Measurements from ENCODE around the gene CDC42BPA.
"Not testable (repeated sequence)": the region's sequence is repeated elsewhere in the genome, so short reads cannot be mapped to it uniquely, and the experiment has no call there.

Gene CDC42BPA

DNA sequence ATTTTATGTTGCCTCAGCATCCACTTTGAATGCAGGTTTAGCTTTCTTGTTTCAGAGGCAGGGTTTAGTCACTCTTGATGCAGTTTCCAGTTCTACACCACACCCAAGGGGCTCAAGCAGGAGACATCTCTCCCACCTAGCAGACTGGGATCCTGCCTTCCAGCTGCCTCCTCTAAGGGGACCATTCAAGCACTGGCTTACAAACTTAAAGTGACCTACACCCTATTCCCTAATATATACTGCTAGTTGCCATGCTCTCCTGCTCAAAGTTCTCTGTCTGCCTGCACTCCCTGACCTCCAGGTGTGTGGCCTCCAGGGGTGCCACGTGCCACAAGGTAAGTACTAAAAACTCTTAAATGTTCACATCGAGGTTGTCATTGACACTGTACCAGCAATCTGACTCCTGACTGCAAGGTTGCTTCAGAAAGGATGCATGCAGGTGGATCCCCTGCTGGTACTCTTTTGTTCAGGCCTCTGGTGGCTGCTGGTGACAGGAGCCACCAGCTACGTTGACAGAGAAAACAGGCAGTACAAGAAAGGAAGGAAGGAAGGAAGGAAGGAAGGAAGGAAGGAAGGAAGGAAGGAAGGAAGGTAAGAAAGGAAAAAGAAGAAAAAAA, 192.3 kb downstream of the CDC42BPA start:
- DNase-seq = no peak

DNA sequence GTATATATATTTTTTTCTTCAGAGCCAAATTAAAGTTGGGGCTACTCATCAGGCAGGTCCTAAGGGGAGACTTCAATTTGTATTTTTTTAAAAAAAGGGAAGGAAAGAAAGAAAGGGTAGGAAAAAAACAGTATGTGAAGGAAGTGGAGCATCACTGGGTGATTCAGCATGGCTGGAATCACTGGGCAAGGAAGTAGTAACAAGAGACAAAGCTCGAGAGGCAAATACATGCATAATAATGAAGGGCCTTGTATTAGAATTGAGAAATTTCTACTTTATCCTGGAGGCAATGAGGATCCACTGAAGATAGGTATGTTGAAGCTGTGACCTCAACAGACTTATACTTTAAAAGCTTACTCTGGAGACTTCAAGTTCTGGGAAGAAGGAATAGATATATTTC, 193.8 kb downstream of the CDC42BPA start:
- no peak for DNase-seq

DNA sequence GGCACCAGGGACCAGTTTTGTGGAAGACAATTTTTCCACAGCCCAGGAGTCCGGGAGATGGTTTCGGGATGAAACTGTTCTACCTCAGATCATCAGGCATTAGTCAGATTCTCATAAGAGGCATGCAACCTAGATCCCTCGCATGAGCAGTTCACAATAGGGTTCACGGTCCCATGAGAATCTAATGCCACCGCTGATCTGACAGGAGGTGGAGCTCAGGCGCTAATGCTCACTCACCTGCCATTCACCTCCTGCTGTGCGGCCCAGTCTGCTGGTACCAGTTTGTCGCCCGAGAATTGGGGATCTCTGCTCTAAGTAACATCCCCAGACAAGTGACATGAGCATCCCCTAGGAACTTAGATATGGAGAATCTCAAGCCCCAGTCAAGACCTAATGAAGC, 197.5 kb downstream of the CDC42BPA start:
- no peak for DNase-seq

DNA sequence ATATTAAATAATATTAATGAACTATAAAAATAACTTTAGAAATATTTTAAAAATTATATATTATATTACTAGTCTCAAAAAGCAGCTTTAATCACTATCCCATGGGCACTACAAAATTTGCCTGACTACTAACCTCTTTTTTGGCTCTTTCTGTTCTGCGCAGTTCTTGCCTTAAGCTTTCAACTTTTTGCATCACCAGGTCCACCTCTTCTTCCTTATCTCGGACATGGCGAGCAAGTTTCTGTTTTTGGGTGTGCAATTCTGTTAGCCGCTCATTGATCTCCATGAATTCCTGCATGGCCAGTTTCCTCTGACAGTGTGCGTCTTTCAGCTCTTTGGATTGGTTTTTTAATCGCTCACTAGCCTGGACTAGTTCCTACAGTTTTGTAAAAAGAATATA, 205.8 kb downstream of the CDC42BPA start:
- no peak for DNase-seq

DNA sequence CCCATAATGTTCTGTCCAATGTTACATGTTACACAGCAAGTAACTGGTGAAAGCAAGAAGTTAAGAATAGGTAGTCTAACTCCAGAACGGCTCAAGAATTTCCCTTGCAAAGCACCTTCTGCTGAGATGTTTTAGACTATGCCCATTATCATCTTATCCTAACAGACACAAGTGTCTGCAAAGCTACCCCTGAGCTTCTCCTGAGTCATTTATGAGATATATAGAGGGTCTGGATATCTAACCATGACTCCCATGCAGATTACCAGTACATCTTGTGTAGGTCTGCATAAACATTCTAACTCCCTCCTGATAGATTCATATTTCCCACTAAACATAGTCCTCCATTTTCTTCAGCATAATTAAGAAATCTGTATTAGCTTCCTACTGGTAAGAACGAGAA, 206.5 kb downstream of the CDC42BPA start:
- DNase-seq = no peak

DNA sequence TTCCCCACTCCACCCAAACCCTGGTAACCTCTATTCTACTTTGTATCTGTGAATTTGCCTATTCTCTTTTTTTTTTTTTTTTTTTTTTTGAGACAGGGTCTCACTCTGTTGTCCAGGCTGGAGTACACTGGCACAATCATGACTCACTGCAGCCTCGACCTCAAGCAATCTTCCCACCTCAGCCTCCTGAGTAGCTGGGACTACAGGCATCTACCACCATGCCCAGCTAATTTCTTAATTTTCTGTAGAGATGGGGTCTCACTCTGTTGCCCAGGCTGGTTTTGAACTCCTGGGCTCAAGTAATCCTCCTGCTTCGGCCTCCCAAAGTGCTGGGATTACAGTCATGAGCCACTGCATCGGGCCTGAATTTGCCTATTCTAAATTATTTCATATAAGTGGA, 213.0 kb downstream of the CDC42BPA start:
- not testable (repeated sequence) for DNase-seq

DNA sequence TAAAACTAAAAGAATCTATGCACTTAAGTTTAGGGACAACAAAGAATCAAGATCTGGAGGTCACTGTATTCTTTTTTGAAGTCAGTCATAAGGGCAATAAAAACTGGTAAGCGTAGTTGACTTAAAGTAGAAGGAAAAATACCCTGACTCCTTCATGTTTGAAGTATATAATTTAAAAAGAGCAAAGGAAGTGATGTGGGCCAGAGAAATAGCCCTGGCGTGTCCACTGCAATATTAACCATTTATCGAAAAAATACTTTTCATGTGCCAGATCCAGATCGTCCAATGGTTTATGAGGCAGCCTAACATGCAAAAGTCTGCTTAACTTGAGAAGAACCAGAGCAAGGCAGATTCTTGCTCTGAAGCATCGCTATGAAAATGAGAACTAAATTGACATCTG, 216.2 kb downstream of the CDC42BPA start:
- DNase-seq = no peak

DNA sequence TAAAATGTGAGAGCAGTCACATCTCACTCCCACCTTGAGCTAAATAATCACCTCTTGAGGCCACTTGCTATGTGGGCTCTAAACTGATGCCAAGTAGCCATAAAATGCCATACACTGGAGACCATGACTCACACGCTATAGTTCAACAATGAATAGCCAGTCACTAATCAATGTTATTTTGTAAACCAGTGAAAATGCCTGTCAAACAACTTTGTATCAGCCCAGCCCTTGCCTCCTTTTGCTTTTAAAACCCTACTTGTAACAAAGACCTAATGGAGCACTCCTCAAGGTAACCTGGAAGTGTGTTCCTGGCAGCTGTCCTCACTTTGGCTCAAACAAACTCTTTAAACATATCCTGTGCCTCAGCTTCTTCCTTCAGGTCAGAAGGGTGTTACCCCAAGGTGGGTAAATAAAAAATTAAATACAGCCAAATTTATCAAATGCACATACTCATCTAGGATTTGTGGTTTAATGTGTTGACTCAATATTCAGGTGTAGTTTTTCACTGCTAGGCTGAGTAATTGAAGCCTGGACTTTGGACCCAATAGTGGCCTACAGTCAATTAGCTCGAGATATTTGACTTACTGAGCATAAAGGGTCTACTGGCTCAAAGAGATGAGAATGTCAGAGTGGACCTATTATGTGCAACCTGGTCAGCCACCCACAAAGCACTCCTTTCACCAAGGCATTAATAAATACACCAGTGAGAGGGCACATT, 223.9 kb downstream of the CDC42BPA start:
- no peak for DNase-seq

DNA sequence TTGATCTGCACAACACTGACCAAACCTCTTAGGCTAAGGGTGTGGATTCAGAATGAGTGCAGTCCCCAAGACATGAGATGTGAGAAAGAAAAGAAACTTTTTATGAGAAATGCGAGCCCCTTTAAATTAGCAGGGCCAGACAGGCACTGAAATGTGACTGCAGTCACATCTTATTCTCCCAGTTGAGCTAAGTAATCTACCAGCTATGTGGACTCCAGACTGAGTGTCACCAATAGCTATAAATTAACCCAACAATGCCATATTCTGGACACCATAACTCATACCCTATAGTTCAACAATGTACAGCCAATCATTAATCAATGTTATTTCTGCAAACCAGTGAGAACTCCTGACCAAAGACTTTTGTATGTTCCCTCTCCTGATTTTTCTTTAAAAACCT, 225.0 kb downstream of the CDC42BPA start:
- no peak for DNase-seq

DNA sequence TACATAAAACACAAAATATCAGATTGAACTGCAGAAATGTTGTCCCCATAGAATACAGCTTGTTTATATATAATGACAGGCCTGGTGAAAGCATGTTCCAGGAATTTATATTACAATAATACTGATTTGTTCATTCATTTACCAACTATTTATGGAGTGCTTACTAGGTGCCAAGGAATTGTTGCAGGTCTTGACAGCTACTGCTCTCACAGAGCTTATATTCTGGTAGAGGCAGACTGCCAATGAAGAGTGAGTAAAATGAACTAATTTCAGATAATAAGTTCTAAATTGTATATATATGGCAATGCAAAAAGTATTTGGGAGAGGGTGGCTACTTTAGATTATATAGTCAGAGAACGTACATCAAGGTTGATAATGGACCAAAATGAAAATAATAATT, 226.2 kb downstream of the CDC42BPA start:
- DNase-seq = no peak

DNA sequence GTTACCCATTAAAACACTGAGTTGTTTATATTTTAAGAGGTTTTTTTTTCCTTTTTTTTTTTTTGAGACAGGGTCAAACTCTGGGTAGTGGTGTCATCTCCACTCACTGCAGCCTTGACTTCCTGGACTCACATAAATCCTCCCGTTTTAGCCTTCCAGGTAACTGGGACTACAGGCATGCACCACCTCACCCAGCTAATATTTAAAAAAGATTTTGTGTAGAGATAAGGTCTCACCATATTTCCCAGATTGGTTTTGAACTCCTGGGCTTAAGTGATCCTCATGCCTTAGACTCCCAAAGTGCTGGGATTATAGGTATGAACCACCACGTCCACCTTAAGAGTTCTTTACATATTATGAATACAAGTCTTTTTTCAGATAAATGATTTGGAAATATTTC, 231.7 kb downstream of the CDC42BPA start:
- DNase-seq = no peak

DNA sequence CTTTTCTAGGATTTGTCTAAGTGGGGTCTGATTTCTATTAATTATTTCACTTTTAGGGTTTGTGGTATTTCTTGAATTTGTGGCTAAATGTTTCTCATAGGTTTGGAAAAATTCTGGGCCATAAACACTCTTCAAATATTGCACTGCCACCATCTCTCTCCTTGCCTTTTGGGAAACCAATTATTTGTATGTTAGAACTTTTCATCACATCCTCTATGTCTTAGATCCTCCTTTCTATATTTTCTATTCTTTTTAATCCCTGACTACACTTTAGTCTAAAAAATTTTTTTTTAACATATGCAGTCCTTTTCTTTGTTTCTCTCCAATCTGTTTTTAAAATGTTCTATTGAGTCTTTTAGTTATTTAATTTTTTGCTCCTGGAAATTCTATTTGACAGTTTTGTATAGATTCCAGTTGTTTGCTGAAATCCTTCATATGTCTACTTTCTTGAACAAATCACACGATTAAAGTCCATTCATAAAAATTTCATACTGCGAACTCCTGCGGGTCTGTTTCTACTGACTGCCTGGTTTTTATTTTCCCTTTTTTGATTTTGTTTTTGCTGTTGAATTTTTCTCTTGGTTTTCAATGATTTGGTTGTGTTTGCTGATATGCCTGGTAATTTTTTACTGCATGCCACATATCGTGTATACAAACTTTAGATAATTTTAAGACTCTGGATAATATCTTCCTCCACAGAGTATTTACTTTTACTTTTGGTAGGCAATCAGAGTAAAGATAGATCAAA, 235.1 kb downstream of the CDC42BPA start:
- no peak for DNase-seq

DNA sequence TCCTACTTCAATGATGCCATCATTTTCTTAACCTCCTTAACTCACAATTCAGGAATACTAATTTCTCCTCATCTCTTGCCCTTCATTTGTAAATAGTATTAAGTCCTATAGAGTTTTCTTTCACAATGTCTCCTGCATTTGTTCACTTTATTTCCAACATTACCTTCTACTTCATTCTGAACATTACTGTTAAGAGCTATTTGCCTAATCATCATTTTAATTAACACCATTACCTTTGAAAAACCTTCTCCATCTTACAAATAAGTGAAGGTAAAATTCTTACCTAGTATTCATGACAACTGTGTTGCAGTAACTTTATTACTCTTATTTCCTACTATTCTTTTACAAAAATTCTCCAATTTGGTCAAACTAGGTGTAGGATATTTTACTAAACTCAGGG, 240.5 kb downstream of the CDC42BPA start:
- no peak for DNase-seq

DNA sequence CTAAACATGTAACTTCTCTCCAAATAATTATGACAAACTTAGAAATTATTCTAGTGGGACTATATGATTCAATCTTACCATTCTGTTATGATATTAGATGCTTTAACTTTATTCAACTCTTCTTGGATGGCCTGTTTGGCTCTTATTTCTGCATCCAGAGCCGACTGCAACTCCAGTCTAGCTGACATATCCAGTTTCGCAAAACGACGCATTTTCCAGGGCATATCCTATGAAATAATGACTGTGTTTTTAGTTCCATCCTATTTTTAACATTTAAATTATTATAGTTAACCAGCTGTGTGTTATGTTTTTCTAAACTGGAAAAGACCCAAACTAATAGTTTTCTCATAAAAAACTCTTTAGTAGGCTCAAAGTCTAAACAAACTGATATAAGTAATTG, 244.5 kb downstream of the CDC42BPA start:
- no peak for DNase-seq

DNA sequence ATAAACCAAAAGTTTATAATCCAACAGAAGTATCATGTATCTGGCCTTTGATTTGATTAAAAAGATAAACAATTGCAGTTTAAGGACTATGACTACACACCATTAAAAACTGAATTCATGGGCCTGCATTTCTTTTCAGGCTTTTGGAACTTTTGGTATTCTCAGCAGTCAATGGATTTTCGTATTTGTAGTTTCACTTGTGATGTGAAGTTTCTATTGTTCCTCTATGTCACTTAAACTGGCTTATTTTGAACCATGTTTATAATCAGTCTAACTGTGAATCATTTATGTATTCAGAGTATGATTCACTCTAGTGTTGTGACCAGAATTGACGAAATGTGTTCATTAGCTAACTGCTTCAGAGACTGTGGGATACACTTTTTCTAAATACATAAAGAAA, 245.3 kb downstream of the CDC42BPA start:
- no peak for DNase-seq

DNA sequence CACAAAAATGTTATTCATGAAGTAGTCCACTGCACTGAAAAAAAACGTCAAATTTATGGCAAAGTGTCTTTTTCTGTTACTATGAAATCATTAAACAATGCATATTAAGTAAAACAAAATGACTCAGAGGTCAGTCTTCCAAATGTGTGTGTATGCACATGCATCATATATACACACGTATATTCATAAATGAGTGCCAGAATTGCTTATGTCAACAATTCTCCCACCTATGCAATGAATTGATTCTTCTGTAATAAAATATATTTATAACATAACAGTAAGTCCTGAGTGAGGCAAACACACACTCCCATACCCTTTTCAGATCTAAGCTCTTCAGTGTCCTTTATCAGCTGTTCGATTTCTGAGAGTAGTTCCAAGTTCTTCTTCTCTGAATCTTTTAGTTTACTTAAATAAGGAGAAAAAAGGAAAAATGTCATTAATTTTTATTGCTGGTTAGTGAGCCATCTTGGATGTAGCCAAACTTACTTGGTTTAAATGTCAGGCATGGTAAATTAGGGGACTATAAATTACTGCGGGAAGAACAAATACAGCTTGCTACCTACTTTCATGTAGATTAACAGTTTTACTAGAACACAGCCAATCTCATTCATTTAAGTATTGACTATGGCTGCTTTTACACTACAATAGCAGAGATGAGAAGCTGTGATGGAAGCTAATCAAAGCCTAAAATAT, 246.3 kb downstream of the CDC42BPA start:
- DNase-seq = no peak

DNA sequence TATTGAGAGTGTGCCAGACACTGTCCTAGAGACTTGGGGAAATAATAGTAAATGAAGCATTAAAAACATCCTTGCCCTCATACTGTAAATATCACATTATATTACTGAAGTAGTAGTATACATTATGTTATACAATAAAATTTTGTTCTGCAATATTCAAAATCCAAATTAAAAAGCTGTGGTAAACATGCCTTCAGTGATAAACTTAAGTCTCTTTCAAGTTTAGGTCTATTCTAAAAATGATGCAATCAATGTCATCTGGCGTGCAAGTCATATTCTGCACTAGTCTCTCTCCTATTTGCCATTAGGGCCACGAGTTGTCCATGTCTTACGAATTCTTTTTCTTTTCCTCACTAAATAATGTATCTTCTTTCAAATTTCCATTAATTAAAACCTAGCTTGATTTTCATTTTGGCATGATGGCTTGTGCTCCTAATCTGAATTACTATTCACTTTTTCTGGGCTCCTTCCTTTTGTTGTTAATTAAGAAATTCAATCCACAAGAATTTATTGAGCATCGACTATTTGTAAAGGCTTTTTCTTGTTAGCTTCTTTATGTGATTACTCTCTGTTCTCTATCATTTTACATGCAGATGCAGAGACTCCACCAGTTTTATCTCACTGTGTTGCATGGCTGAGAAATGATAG, 247.5 kb downstream of the CDC42BPA start:
- DNase-seq = no peak

DNA sequence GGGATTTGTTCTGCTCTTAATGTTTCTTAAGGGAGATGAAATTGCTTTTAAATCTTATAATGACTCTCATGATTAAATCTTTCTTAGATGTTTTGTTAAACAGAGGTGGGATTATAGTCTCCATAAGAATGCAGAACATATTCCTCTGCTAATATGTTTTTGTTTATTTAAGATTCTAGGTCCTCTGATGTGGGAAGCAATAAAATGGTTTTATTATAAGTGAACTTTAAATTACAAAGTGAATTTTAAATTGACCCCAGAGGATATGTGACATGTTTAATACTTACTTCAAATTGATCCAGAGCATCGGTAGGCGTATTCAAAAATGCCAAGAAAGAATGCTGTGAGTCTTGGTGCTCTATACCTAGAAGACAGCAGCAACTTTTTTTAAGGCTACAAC, 248.8 kb downstream of the CDC42BPA start:
- no peak for DNase-seq

DNA sequence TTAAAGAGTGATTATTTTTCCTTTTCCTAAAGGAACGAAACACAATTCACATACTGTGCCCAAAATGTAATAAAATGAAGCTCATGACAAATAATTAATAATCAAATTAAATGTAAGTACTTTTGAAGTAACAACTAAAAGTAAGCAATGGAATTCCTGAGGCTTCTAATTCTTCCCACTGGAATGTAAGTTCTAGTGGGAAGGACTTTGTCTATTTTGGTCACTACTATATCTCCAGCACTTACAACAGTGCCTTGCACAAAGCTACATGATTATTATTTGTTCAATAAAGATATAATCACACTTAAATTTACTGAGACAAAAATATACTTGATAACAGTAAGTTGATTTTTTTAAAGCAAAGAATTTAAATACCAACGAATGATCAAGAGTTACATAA, 249.4 kb downstream of the CDC42BPA start:
- DNase-seq = no peak

DNA sequence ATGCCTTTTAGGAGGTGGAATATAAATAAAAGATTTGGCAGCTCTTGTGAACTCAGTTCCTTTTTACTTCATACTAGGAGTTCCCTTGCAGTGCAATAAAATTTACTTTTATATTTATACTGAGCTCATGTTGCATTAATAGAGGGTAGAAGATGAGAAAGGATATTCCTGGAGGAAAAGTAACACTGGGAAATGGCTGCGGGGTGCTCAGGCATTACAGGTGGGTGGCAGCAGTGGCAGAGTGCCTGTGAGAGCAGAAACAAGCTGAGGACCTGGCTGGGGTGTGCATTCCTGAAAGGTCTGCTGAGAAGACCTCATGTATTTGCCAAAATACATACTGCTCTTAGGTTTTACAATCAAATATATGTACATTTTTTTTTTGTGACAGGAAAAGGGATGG, 251.3 kb downstream of the CDC42BPA start:
- no peak for DNase-seq

DNA sequence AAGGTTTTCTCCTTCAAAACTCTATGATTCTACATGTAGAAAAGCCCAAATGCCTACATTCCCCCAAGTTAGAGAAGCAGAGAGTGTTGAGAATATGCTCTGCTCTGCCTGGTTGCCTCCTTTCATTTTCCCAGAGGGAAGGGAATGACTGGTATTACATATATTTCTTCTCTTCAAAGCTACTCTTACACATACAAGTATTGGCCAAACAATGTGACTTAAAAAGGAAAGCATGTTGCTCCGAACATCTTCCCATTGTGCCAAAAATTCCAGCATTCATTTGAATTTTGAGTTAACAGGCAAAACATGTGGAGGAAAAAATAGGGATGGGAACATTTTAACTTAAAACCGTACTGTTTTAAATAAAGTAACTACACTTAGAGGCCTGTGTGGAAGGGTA, 253.0 kb downstream of the CDC42BPA start:
- DNase-seq = no peak

DNA sequence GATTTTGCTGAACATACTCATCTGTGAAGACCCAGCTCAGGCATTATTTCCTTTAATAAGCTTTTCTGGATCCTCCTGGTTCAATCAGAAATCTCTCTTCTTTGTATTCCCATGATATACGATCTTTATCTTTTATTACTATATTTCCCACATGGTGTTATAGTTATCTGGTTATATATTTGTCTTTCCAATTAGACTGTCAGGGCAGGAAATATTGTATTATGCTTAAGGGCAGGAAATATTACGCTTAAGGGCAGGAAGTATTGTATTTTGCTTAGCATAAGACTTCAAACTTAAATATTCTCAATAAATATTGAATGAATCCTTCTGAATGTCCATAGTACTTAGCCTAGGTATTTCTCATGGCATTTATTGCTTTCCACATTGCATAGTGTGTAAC, 256.0 kb downstream of the CDC42BPA start:
- DNase-seq = no peak

DNA sequence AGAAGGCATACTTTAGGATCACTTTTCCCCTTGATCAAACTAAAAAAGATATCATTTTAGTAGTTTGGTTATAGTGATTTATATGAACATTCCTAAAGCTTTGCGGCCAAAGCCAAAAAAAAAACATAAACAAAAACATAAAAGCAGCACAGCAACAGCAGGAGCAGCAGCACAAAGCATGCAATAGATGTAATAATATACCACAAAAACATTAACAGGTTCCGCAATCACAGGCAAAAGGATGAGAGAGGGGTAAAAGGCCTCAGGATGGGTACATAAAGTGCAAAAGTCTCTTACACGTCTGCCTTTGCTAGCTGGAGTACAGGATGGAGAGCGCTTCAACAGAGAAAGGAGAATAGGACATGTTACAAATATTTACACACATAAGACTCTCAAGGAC, 259.2 kb downstream of the CDC42BPA start:
- DNase-seq = no peak
